NCI-H2227 (cell line): ENCODE data around the gene FXYD4.
A peak's percentile ranks its signal among the peaks of the same experiment; 100 is the strongest.

Experiments
- DNase-seq: peaks from one replicate; lab custom pipeline; 2025; ENCODE audit not compliant: unreplicated experiment; lab: John Stamatoyannopoulos, UW

Gene FXYD4

GRCh38 chr10:43394868-43395267, 23.4 kb downstream of the FXYD4 start:
- DNase-seq, result no peak

GRCh38 chr10:43395571-43396060, 24.2 kb downstream of the FXYD4 start:
- DNase-seq, result peak; percentile 54

GRCh38 chr10:43396061-43396927, 24.9 kb downstream of the FXYD4 start:
- DNase-seq, result peak; percentile 77

GRCh38 chr10:43396928-43397624, 25.6 kb downstream of the FXYD4 start:
- peak; percentile 87 for DNase-seq

- DNase-seq, result no peak
Measured at GRCh38 chr10:43398939-43399319, 27.5 kb downstream of the FXYD4 start.

GRCh38 chr10:43399320-43400310, 28.2 kb downstream of the FXYD4 start:
- no peak for DNase-seq

- DNase-seq, result no peak
Measured at GRCh38 chr10:43401627-43402026, 30.2 kb downstream of the FXYD4 start.

GRCh38 chr10:43402176-43402575, 30.7 kb downstream of the FXYD4 start:
- DNase-seq, result no peak

GRCh38 chr10:43402880-43403452, 31.5 kb downstream of the FXYD4 start:
- DNase-seq, result no peak

- no peak for DNase-seq
Measured at GRCh38 chr10:43403911-43404703, 32.7 kb downstream of the FXYD4 start.

- DNase-seq, result no peak
Measured at GRCh38 chr10:43404704-43405084, 33.3 kb downstream of the FXYD4 start.

GRCh38 chr10:43407148-43407575, 35.7 kb downstream of the FXYD4 start:
- DNase-seq, result peak; percentile 63

GRCh38 chr10:43407576-43408330, 36.3 kb downstream of the FXYD4 start:
- DNase-seq, result peak; percentile 83

- DNase-seq, result no peak
Measured at GRCh38 chr10:43408331-43408709, 36.9 kb downstream of the FXYD4 start.

GRCh38 chr10:43408710-43409384, 37.4 kb downstream of the FXYD4 start, which contains the start of gene HNRNPF:
Gene HNRNPF (minus strand): TSS chr10:43409186. CDS start chr10:43387884, 21,302 bp downstream.
- DNase-seq, result peak; percentile 96

- DNase-seq, result peak; percentile 49
Measured at GRCh38 chr10:43409385-43410109, 38.1 kb downstream of the FXYD4 start.

- DNase-seq, result no peak
Measured at GRCh38 chr10:43410345-43410744, 38.9 kb downstream of the FXYD4 start.

- no peak for DNase-seq
Measured at GRCh38 chr10:43411536-43411935, 40.1 kb downstream of the FXYD4 start.
